ENCODE results near the gene FMN2.

FMN2 gene

GRCh38 chr1:240362046-240362445 is 270.4 kb downstream of the FMN2 start:
- H3K4me3 ChIP-seq (ENCODE audit: low read depth in 1 of 2, low read length in 1 of 2) = no peak overlapping the region
- no peaks in the 10 kb centered on the region for H3K4me1 ChIP-seq (ENCODE audit: control insufficient read depth in 1 of 2, insufficient read depth in 1 of 2, low read depth in 1 of 2, low read length in 1 of 2)
- H3K9me3 ChIP-seq = no peaks in the 10 kb centered on the region
- H3K27ac ChIP-seq = no peak overlapping the region
- H3K27me3 ChIP-seq = no peaks in the 10 kb centered on the region
- TF ChIP-seq, protein P1, sequence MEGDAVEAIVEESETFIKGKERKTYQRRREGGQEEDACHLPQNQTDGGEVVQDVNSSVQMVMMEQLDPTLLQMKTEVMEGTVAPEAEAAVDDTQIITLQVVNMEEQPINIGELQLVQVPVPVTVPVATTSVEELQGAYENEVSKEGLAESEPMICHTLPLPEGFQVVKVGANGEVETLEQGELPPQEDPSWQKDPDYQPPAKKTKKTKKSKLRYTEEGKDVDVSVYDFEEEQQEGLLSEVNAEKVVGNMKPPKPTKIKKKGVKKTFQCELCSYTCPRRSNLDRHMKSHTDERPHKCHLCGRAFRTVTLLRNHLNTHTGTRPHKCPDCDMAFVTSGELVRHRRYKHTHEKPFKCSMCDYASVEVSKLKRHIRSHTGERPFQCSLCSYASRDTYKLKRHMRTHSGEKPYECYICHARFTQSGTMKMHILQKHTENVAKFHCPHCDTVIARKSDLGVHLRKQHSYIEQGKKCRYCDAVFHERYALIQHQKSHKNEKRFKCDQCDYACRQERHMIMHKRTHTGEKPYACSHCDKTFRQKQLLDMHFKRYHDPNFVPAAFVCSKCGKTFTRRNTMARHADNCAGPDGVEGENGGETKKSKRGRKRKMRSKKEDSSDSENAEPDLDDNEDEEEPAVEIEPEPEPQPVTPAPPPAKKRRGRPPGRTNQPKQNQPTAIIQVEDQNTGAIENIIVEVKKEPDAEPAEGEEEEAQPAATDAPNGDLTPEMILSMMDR (IDR thresholded peaks at IDR 0.05) = no peak
- no peaks in the 10 kb centered on the region for H3K36me3 ChIP-seq

- Histone ChIP-seq H3K36me3 (no peaks in the 10 kb centered on the region), H3K27ac (no peak overlapping the region), H3K4me1 (ENCODE audit: control insufficient read depth in 1 of 2, insufficient read depth in 1 of 2, low read depth in 1 of 2, low read length in 1 of 2) (no peaks in the 10 kb centered on the region), H3K27me3 (no peaks in the 10 kb centered on the region), H3K9me3 (no peaks in the 10 kb centered on the region), H3K4me3 (ENCODE audit: low read depth in 1 of 2, low read length in 1 of 2) (no peak overlapping the region)
- TF ChIP-seq, protein P1 (IDR thresholded peaks at IDR 0.05) = no peak
These were observed 271.1 kb downstream of the FMN2 start for GRCh38 chr1:240362826-240363225.

GRCh38 chr1:240363315-240363714 is 271.6 kb downstream of the FMN2 start:
- TF ChIP-seq, protein P1 (IDR thresholded peaks at IDR 0.05) = no peak
- H3K4me1 ChIP-seq (ENCODE audit: control insufficient read depth in 1 of 2, insufficient read depth in 1 of 2, low read depth in 1 of 2, low read length in 1 of 2) = no peaks in the 10 kb centered on the region
- no peaks in the 10 kb centered on the region for H3K36me3 ChIP-seq
- no peaks in the 10 kb centered on the region for H3K9me3 ChIP-seq
- H3K27me3 ChIP-seq = no peaks in the 10 kb centered on the region
- no peak overlapping the region for H3K27ac ChIP-seq
- no peak overlapping the region for H3K4me3 ChIP-seq (ENCODE audit: low read depth in 1 of 2, low read length in 1 of 2)

GRCh38 chr1:240363914-240364313 is 272.2 kb downstream of the FMN2 start:
- no peaks in the 10 kb centered on the region for H3K36me3 ChIP-seq
- no peak overlapping the region for H3K4me3 ChIP-seq (ENCODE audit: low read depth in 1 of 2, low read length in 1 of 2)
- no peaks in the 10 kb centered on the region for H3K9me3 ChIP-seq
- H3K27me3 ChIP-seq = no peaks in the 10 kb centered on the region
- TF ChIP-seq, protein P1 (IDR thresholded peaks at IDR 0.05) = no peak
- H3K4me1 ChIP-seq (ENCODE audit: control insufficient read depth in 1 of 2, insufficient read depth in 1 of 2, low read depth in 1 of 2, low read length in 1 of 2) = no peaks in the 10 kb centered on the region
- no peak overlapping the region for H3K27ac ChIP-seq

DNA sequence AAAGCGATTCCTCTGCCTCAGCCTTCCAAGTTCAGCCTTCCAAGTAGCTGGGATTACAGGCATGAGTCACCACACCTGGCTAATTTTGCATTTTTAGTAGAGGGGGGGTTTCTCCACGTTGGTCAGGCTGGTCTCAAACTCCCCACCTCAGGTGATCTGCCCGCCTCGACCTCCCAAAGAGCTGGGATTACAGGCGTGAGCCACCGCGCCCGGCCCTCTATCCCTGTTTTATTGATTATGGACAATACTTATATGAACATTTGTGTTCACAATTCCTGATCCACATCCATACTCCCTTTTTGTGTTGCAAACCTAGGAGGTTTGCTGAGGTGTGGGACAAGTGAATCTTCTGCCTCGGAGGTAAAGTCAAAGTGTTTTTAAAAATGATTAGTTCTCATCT is 275.0 kb downstream of the FMN2 start:
- Histone ChIP-seq H3K9me3 (no peaks in the 10 kb centered on the region), H3K36me3 (no peaks in the 10 kb centered on the region)
- TF ChIP-seq, protein P1 (IDR thresholded peaks at IDR 0.05) = no peak

GRCh38 chr1:240385551-240385950 is 293.9 kb downstream of the FMN2 start:
- H3K27ac ChIP-seq = no peak overlapping the region
- TF ChIP-seq, protein P1 (IDR thresholded peaks at IDR 0.05) = no peak
- H3K9me3 ChIP-seq = peaks cover 5% of the 10 kb centered on the region

More for the DNA sequence above, 275.0 kb downstream of the FMN2 start:
- no peaks in the 10 kb centered on the region for H3K27me3 ChIP-seq
- no peaks in the 10 kb centered on the region for H3K4me1 ChIP-seq (ENCODE audit: control insufficient read depth in 1 of 2, insufficient read depth in 1 of 2, low read depth in 1 of 2, low read length in 1 of 2)
- no peak overlapping the region for H3K4me3 ChIP-seq (ENCODE audit: low read depth in 1 of 2, low read length in 1 of 2)
- no peak overlapping the region for H3K27ac ChIP-seq

More at GRCh38 chr1:240385551-240385950, 293.9 kb downstream of the FMN2 start:
- no peak overlapping the region for H3K4me3 ChIP-seq (ENCODE audit: low read depth in 1 of 2, low read length in 1 of 2)
- H3K27me3 ChIP-seq = no peaks in the 10 kb centered on the region
- no peaks in the 10 kb centered on the region for H3K36me3 ChIP-seq
- H3K4me1 ChIP-seq (ENCODE audit: control insufficient read depth in 1 of 2, insufficient read depth in 1 of 2, low read depth in 1 of 2, low read length in 1 of 2) = no peaks in the 10 kb centered on the region
